H1 (cell line): ENCODE measurements around the gene SLC8B1. TPM values are rescaled to one million over a fixed set of nuclear protein-coding genes. Genes with fewer than 3 reads are reported as not detected.

ENCODE experiments used
- CTCF ChIA-PET: fragments of 300-600 bp; sonication (Branson Sonifier 250); formaldehyde crosslinking; loops from one replicate; lab custom pipeline; 2021; ENCODE audit not compliant: partially characterized antibody; lab: Charles Lee
- POLR2A ChIA-PET: fragments of 300-600 bp; sonication (Branson Sonifier 250); formaldehyde crosslinking; loops from one replicate; lab custom pipeline; 2021; ENCODE audit warnings: inconsistent platforms; ENCODE audit not compliant: partially characterized antibody; lab: Charles Lee
- DNase-seq, 2 experiments: peaks; one replicate each; pipeline versions ENCODE4 v3.0.0 to v3.0.0-alpha.2; 2010 to 2022; ENCODE audit warnings: low spot score in 2 of 2, low read depth in 1 of 2, mixed read lengths in 1 of 2
- FAIRE-seq: peaks from 2 replicates; lab custom pipeline; 2011; peaks lifted over from hg19 to GRCh38; lab: Jason Lieb, UNC
- H2AFZ ChIP-seq: 2 replicates; pipeline ENCODE4 v1.8.1; 2012; ENCODE audit warnings: low read length, inconsistent platforms
- H2AK5ac ChIP-seq: 2 replicates; pipeline ENCODE4 v1.6.1; 2013; ENCODE audit warnings: low read depth, low read length
- H2BK120ac ChIP-seq: replicated peaks from 2 replicates; pipeline ENCODE3; 2013; ENCODE audit warnings: low read depth, low read length, inconsistent platforms
- H2BK12ac ChIP-seq: 2 replicates; pipeline ENCODE4 v1.6.1; 2013; ENCODE audit warnings: low read depth, low read length
- H2BK15ac ChIP-seq: 2 replicates; pipeline ENCODE4 v1.6.1; 2013; ENCODE audit warnings: low read length
- H2BK20ac ChIP-seq: 2 replicates; pipeline ENCODE4 v1.6.1; 2013; ENCODE audit warnings: low read length
- H2BK5ac ChIP-seq: 2 replicates; pipeline ENCODE4 v1.6.1; 2013; ENCODE audit warnings: low read depth, low read length
- H3K14ac ChIP-seq: 2 replicates; pipeline ENCODE4 v1.6.1; 2013; ENCODE audit warnings: inconsistent platforms; ENCODE audit not compliant: insufficient read length
- H3K18ac ChIP-seq: 2 replicates; pipeline ENCODE4 v1.6.1; 2013; ENCODE audit warnings: low read length; ENCODE audit errors: extremely low read depth
- H3K23ac ChIP-seq: 2 replicates; pipeline ENCODE4 v1.6.1; 2013; ENCODE audit warnings: inconsistent platforms; ENCODE audit not compliant: insufficient read length
- H3K23me2 ChIP-seq: 2 replicates; pipeline ENCODE4 v1.6.1; 2013; ENCODE audit warnings: low read depth, low read length
- H3K27ac ChIP-seq: 2 replicates; pipeline ENCODE4 v1.6.1; 2011; ENCODE audit warnings: low read depth, low read length, inconsistent platforms
- H3K27me3 ChIP-seq, 4 experiments: replicated peaks in 1 of 4; 1 replicate in 1 of 4; 2 replicates in 3 of 4; pipeline versions ENCODE4 v1.6.1 to v1.8.1; 2011 to 2013; ENCODE audit warnings: low read length in 3 of 4, mild to moderate bottlenecking in 3 of 4, inconsistent platforms in 2 of 4, mixed read lengths in 2 of 4, moderate library complexity in 1 of 4; ENCODE audit not compliant: control insufficient read depth in 3 of 4, insufficient read depth in 3 of 4; ENCODE audit errors: extremely low read depth in 1 of 4
- H3K36me3 ChIP-seq, 4 experiments: 2 replicates each; pipeline versions ENCODE4 v1.6.1 to v1.8.1; 2011 to 2013; ENCODE audit warnings: mild to moderate bottlenecking in 4 of 4, low read length in 3 of 4, moderate library complexity in 2 of 4, control low read depth in 1 of 4, inconsistent platforms in 1 of 4; ENCODE audit not compliant: insufficient read depth in 4 of 4, control insufficient read depth in 2 of 4
- H3K4ac ChIP-seq: replicated peaks from 2 replicates; pipeline ENCODE3; 2013; ENCODE audit warnings: low read length, low read depth, mixed read lengths, inconsistent platforms; ENCODE audit not compliant: insufficient read length
- H3K4me1 ChIP-seq, 4 experiments: replicated peaks in 1 of 4; 1 replicate in 1 of 4; 2 replicates in 3 of 4; pipeline versions ENCODE4 v1.6.1 to v1.8.1; 2011 to 2013; ENCODE audit warnings: low read length in 3 of 4, inconsistent platforms in 2 of 4, mixed read lengths in 1 of 4; ENCODE audit not compliant: insufficient read depth in 4 of 4, control insufficient read depth in 3 of 4
- H3K4me2 ChIP-seq, 2 experiments: 2 replicates each; pipeline versions ENCODE4 v1.6.1 to v1.8.1; 2011 to 2013; ENCODE audit warnings: low read depth in 2 of 2, low read length in 2 of 2, control low read depth in 1 of 2, inconsistent platforms in 1 of 2, mild to moderate bottlenecking in 1 of 2; ENCODE audit not compliant: insufficient read depth in 1 of 2
- H3K4me3 ChIP-seq, 4 experiments: fragments of 200-600, 300-600 bp in 1 of 4; sonication (generic), shearing (Covaris generic), sonication (Bioruptor Twin) in 1 of 4; 2 replicates each; pipeline versions ENCODE4 v1.5.1 to v1.8.1; 2011 to 2016; ENCODE audit warnings: low read length in 4 of 4, low read depth in 3 of 4, control low read depth in 2 of 4, inconsistent platforms in 2 of 4, mild to moderate bottlenecking in 2 of 4, mixed read lengths in 1 of 4, moderate library complexity in 1 of 4; ENCODE audit not compliant: insufficient read depth in 2 of 4; ENCODE audit errors: extremely low read depth in 1 of 4
- H3K56ac ChIP-seq: replicated peaks from 2 replicates; pipeline ENCODE3; 2013; ENCODE audit warnings: low read depth, mild to moderate bottlenecking, mixed read lengths, low read length, inconsistent platforms; ENCODE audit not compliant: insufficient read length
- H3K79me1 ChIP-seq: 2 replicates; pipeline ENCODE4 v1.6.1; 2013; ENCODE audit warnings: low read depth, low read length, control low read depth
- H3K79me2 ChIP-seq, 2 experiments: 2 replicates each; pipeline versions ENCODE4 v1.6.1 to v1.8.1; 2012 to 2013; ENCODE audit warnings: low read length in 2 of 2, mild to moderate bottlenecking in 2 of 2, inconsistent platforms in 1 of 2; ENCODE audit not compliant: insufficient read depth in 2 of 2, control insufficient read depth in 1 of 2
- H3K9ac ChIP-seq, 4 experiments: replicated peaks in 1 of 4; 1 replicate in 1 of 4; 2 replicates in 3 of 4; pipeline versions ENCODE4 v1.6.1 to v1.8.1; 2011 to 2013; ENCODE audit warnings: low read depth in 3 of 4, low read length in 3 of 4, control low read depth in 2 of 4, mild to moderate bottlenecking in 2 of 4, moderate library complexity in 2 of 4, inconsistent platforms in 1 of 4; ENCODE audit errors: extremely low read depth in 1 of 4
- H3K9me3 ChIP-seq, 2 experiments: 2 replicates each; pipeline versions ENCODE4 v1.6.1 to v1.8.1; 2012 to 2013; ENCODE audit warnings: mild to moderate bottlenecking in 2 of 2, moderate library complexity in 2 of 2, control low read depth in 1 of 2, inconsistent platforms in 1 of 2, low read depth in 1 of 2, low read length in 1 of 2, mixed read lengths in 1 of 2; ENCODE audit not compliant: insufficient read depth in 2 of 2
- H4K20me1 ChIP-seq, 2 experiments: replicated peaks in 1 of 2; 2 replicates each; pipeline versions ENCODE3 to v1.8.1; 2011 to 2013; ENCODE audit warnings: inconsistent platforms in 2 of 2, low read length in 2 of 2, mild to moderate bottlenecking in 1 of 2; ENCODE audit not compliant: insufficient read depth in 2 of 2, control insufficient read depth in 1 of 2
- H4K5ac ChIP-seq: 2 replicates; pipeline ENCODE4 v1.6.1; 2013; ENCODE audit warnings: low read length, low read depth, mixed read lengths, inconsistent platforms; ENCODE audit not compliant: insufficient read length
- H4K8ac ChIP-seq: 2 replicates; pipeline ENCODE4 v1.8.0; 2013; ENCODE audit warnings: mild to moderate bottlenecking, moderate library complexity, low read length, inconsistent platforms; ENCODE audit not compliant: insufficient read depth; ENCODE audit errors: extremely low read depth
- H4K91ac ChIP-seq: replicated peaks from 2 replicates; pipeline ENCODE3; 2013; ENCODE audit warnings: low read length, mixed read lengths, inconsistent platforms; ENCODE audit not compliant: insufficient read length
- RNF2 ChIP-seq: fragments of 200-900, 300-1000 bp; sonication (generic); IDR thresholded peaks from 2 replicates; pipeline ENCODE4 v1.7.1; 2016; ENCODE audit warnings: borderline replicate concordance, low read depth, mild to moderate bottlenecking, antibody characterized with exemption, low read length; ENCODE audit not compliant: poor library complexity, severe bottlenecking; ENCODE audit errors: missing control alignments
- SIRT6 ChIP-seq: IDR thresholded peaks from one replicate; pipeline ENCODE4 v1.7.1; 2012; ENCODE audit warnings: low read length, inconsistent platforms
- TCF12 ChIP-seq: IDR thresholded peaks from 2 replicates; pipeline ENCODE4 v1.6.1; 2011; ENCODE audit warnings: low read depth, mild to moderate bottlenecking, low read length
- WGBS, 2 experiments: shearing (Covaris generic) in 1 of 2; methylation state at CpG; one replicate each; pipeline versions ENCODE4 v1.1.6 to v1.1.7; 2013 to 2015; ENCODE audit warnings: low lambda C conversion rate in 2 of 2, mixed read lengths in 2 of 2, inconsistent platforms in 1 of 2, low coverage in 1 of 2, missing lambda C conversion rate in 1 of 2; ENCODE audit not compliant: insufficient replicate concordance in 2 of 2, insufficient coverage in 1 of 2, insufficient read length in 1 of 2; ENCODE audit errors: extremely low coverage in 1 of 2, missing lambda C conversion rate in 1 of 2; 5-methylcytosine and 5-hydroxymethylcytosine counted together
- polyA plus RNA-seq, 7 experiments: library from polyadenylated mRNA; depleted of rRNA in 3 of 7; stranded (reverse) in 5 of 7; unstranded in 2 of 7; fragments of >200 nt in 5 of 7; fragments of 200-250 nt in 2 of 7; gene quantifications; 1 replicate in 5 of 7; 2 replicates in 1 of 7; 4 replicates in 1 of 7; pipeline versions ENCODE4 v1.2.1 to v1.2.3, GENCODE V29; 2011 to 2013; ENCODE audit warnings: missing spikeins in 2 of 7, mixed read lengths in 2 of 7
- total RNA-seq: library from RNA; stranded (reverse); fragmentation: NEBNext Ultra II Directional; extraction: Animal tissue kit (Norgen Biotek cat#: 25700); gene quantifications from 2 replicates; pipeline ENCODE4 v1.2.1, GENCODE V29; 2021

The SLC8B1 gene
- total and polyA plus RNA-seq, 2 of the 8 experiments (the other 6 are each of a cell fraction or from before 2014, with no cell fraction given): 11.2 to 19.1 TPM

- Histone ChIP-seq H3K4ac (no peak overlapping the region), H2BK20ac (no peak overlapping the region), H2BK5ac (no peak overlapping the region), H3K9ac (no peak overlapping the region), H4K20me1 (peaks cover 0 to 1% of the 10 kb centered on the region in 2 experiments), H3K79me1 (no peaks in the 10 kb centered on the region), H3K79me2 (no peaks in the 10 kb centered on the region), H2AFZ (no peak overlapping the region), H3K14ac (no peak overlapping the region), H3K9me3 (no peaks in the 10 kb centered on the region), H3K23ac (no peak overlapping the region), H3K27ac (no peak overlapping the region), H3K23me2 (no peaks in the 10 kb centered on the region), H2BK12ac (no peak overlapping the region), H4K5ac (no peak overlapping the region), H3K4me3 (no peak overlapping the region), H4K91ac (no peak overlapping the region), H3K27me3 (no peaks in the 10 kb centered on the region), H3K18ac (no peak overlapping the region), H3K56ac (no peak overlapping the region), H3K4me1 (no peaks in the 10 kb centered on the region), H2BK120ac (no peak overlapping the region), H3K4me2 (no peak overlapping the region), H2BK15ac (no peak overlapping the region), H2AK5ac (no peak overlapping the region), H4K8ac (no peak overlapping the region), H3K36me3 (peaks cover 0 to 3% (median 0%) of the 10 kb centered on the region in 4 experiments; a peak in 2 of 8 replicates)
- ChIA-PET POLR2A (no interaction called here), CTCF (interaction anchor here (1.3 kb wide), 1 partner anchor 42 kb away, joined by 4 read pairs; no protein-coding TSS in a partner anchor)
- DNase-seq (no peak), FAIRE-seq (no peak)
- WGBS, 2 experiments: 89% methylated on average over 6 of the region's 6 CpGs; no CpG with 5 or more reads in 1 of the 2 experiments
- no peak for TF ChIP-seq SIRT6
- no peak for TF ChIP-seq RNF2
- no peak for TF ChIP-seq TCF12
Measured at GRCh38 chr12:113292091-113292490, 42.8 kb downstream of the SLC8B1 start.
